ENCODE results near the gene ADGRB3. TPM values are rescaled to one million over a fixed set of nuclear protein-coding genes. Genes with fewer than 3 reads are reported as not detected.

The ADGRB3 gene
- total and polyA plus RNA-seq, 2 experiments from 2014 or later, result 1.2 to 1.4 TPM

DNA sequence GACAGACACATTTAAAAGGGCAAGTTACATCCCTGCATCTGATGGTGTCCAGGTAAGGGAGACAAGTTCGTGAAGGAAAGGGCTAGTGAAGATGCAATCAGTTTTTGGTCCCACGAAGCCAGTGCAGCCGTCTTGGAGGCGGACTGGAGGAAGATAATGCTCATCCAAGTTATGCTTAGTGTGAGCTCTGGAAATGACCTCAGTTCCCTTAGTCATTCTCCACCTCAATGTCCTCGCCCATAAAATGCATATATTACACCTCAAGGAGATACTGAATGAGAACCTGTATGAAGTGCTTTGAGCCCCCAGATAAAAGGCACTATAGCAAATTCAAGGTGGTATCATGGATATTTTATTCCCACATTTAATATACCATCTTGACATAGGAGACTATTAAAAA is 358.8 kb downstream of the ADGRB3 start:
- no peak for DNase-seq (ENCODE audit: low read depth in 1 of 2, low spot score in 1 of 2)
- Histone ChIP-seq H3K4me1 (ENCODE audit: low read depth) (no peaks in the 10 kb centered on the region), H3K9me3 (ENCODE audit: low read depth) (no peaks in the 10 kb centered on the region), H3K27ac (no peak overlapping the region), H3K36me3 (no peaks in the 10 kb centered on the region), H3K27me3 (no peaks in the 10 kb centered on the region), H3K4me3 (no peak overlapping the region)
- TF ChIP-seq, protein P1, sequence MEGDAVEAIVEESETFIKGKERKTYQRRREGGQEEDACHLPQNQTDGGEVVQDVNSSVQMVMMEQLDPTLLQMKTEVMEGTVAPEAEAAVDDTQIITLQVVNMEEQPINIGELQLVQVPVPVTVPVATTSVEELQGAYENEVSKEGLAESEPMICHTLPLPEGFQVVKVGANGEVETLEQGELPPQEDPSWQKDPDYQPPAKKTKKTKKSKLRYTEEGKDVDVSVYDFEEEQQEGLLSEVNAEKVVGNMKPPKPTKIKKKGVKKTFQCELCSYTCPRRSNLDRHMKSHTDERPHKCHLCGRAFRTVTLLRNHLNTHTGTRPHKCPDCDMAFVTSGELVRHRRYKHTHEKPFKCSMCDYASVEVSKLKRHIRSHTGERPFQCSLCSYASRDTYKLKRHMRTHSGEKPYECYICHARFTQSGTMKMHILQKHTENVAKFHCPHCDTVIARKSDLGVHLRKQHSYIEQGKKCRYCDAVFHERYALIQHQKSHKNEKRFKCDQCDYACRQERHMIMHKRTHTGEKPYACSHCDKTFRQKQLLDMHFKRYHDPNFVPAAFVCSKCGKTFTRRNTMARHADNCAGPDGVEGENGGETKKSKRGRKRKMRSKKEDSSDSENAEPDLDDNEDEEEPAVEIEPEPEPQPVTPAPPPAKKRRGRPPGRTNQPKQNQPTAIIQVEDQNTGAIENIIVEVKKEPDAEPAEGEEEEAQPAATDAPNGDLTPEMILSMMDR (IDR thresholded peaks at IDR 0.05; ENCODE audit: low read depth, low read length), result no peak

DNA sequence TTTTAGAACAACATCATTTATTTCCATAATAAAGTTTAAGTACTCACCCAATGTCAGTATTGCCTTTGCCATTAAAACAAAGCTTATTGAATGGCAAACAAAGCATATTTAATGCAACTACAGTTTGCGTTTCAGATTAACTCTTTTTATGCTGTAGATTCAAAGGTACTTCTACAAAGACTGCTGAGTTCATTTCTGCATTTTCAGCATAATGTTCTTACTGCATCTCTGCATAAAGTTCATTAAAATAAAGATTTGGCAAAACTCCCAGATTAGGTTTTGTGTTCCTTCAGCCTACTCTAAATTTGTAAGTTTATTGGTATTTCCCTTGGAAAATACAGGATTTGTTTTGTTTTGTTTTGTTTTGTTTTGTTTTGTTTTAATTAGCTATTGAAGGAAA is 359.4 kb downstream of the ADGRB3 start:
- H3K27me3 ChIP-seq, result no peaks in the 10 kb centered on the region
- H3K27ac ChIP-seq, result no peak overlapping the region
- no peaks in the 10 kb centered on the region for H3K9me3 ChIP-seq (ENCODE audit: low read depth)
- no peak for DNase-seq (ENCODE audit: low read depth in 1 of 2, low spot score in 1 of 2)
- no peak overlapping the region for H3K4me3 ChIP-seq
- TF ChIP-seq, protein P1 (IDR thresholded peaks at IDR 0.05; ENCODE audit: low read depth, low read length), result no peak
- H3K36me3 ChIP-seq, result no peaks in the 10 kb centered on the region
- no peaks in the 10 kb centered on the region for H3K4me1 ChIP-seq (ENCODE audit: low read depth)

DNA sequence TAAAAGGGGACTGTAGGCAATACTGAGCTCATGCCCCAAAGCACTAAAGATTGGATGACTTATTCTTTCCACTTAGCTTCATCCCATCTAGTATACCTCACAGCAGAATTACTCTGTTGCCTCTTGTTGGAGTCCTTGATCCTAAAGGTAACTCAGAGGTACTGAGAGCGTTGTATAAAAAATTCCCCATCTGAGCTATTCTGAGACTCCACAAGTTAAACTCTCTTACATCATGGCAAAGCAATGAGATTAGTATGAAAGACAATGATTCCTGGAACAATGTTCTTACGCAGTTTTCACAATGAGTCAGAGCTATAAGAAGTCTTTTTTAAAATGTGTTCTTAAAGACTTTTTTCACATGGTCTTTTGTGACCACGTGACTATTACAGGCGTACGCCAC is 370.1 kb downstream of the ADGRB3 start:
- no peak overlapping the region for H3K27ac ChIP-seq
- no peak for DNase-seq (ENCODE audit: low read depth in 1 of 2, low spot score in 1 of 2)
- H3K9me3 ChIP-seq (ENCODE audit: low read depth), result no peaks in the 10 kb centered on the region

DNA sequence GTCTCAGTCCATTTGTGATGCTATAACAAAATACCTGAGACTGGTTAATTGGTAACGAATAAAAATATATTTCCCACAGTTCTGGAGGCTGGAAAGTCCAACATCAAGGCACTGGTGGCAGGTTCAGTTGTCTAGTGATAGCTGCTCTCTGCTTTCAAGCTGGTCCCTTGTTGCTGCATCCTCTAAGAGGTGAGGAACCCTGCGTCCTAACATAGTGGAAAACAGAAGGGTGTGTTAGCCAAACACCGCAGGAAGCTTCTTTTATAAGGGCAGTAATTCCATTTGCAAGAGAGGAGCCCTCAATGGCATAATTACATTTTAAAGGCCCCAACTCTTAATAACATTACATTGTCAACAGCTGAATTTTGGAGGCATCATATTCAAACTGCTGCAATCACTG is 372.7 kb downstream of the ADGRB3 start:
- TF ChIP-seq, protein P1 (IDR thresholded peaks at IDR 0.05; ENCODE audit: low read depth, low read length), result no peak
- no peak overlapping the region for H3K27ac ChIP-seq
- no peaks in the 10 kb centered on the region for H3K36me3 ChIP-seq
- H3K9me3 ChIP-seq (ENCODE audit: low read depth), result no peaks in the 10 kb centered on the region
- H3K4me3 ChIP-seq, result no peak overlapping the region
- no peaks in the 10 kb centered on the region for H3K27me3 ChIP-seq
- no peaks in the 10 kb centered on the region for H3K4me1 ChIP-seq (ENCODE audit: low read depth)
- DNase-seq (ENCODE audit: low read depth in 1 of 2, low spot score in 1 of 2), result no peak

More for the DNA sequence above, 370.1 kb downstream of the ADGRB3 start:
- Histone ChIP-seq H3K4me1 (ENCODE audit: low read depth) (no peaks in the 10 kb centered on the region), H3K4me3 (no peak overlapping the region), H3K36me3 (no peaks in the 10 kb centered on the region), H3K27me3 (no peaks in the 10 kb centered on the region)
- TF ChIP-seq, protein P1 (IDR thresholded peaks at IDR 0.05; ENCODE audit: low read depth, low read length), result no peak

DNA sequence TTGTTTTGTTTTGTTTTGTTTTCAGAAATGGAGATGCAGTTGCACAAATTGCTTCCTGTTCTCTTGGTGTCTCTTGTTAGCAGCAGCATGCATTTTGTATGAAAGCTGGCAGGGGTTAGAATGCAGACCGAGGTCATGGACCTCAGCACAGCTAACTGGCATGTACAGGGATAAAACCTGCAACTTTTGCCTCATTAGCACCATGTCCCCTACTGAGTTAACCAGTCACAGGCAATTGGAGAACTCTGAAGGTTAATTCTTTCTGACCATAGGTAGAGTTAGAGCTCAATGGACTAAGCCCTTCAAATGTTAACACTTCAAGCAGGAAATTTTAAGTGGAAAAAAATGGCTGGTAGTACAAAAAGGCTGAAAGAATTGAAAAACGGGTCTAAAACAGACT is 377.1 kb downstream of the ADGRB3 start:
- Histone ChIP-seq H3K4me1 (ENCODE audit: low read depth) (no peaks in the 10 kb centered on the region), H3K4me3 (no peak overlapping the region), H3K27ac (no peak overlapping the region), H3K27me3 (no peaks in the 10 kb centered on the region), H3K36me3 (no peaks in the 10 kb centered on the region), H3K9me3 (ENCODE audit: low read depth) (no peaks in the 10 kb centered on the region)
- DNase-seq (ENCODE audit: low read depth in 1 of 2, low spot score in 1 of 2), result no peak
- TF ChIP-seq, protein P1 (IDR thresholded peaks at IDR 0.05; ENCODE audit: low read depth, low read length), result no peak

DNA sequence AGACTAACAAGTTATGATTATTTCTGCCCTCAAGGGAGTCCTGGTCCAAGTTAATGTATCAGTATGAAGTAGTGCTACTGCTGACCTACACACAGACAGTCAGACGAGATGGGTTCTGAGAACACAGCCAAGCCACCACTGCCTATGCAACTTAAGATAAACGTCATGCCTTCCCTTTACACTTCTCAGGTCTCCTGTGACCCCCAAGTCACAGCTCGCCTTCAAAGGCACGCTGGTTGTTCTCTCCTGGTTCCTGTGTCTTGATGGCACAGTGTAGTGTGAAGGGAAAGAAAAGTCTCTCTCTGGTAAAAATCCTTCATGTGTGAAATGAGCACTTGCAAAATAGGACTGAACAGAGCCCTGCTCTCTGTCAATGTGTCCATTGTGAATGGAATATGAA is 377.8 kb downstream of the ADGRB3 start:
- TF ChIP-seq, protein P1 (IDR thresholded peaks at IDR 0.05; ENCODE audit: low read depth, low read length), result no peak
- Histone ChIP-seq H3K9me3 (ENCODE audit: low read depth) (no peaks in the 10 kb centered on the region), H3K27me3 (no peaks in the 10 kb centered on the region), H3K4me1 (ENCODE audit: low read depth) (no peaks in the 10 kb centered on the region), H3K36me3 (no peaks in the 10 kb centered on the region), H3K27ac (no peak overlapping the region), H3K4me3 (no peak overlapping the region)
- DNase-seq (ENCODE audit: low read depth in 1 of 2, low spot score in 1 of 2), result no peak
